Activated CD4-positive, alpha-beta memory T cell treated with anti-CD3 and anti-CD28 coated beads, Interleukin-2, amount 10 ng/mL, durations not matched to agents 7 days and 5 days (primary cell): ENCODE measurements around the gene MUC20. TPM values are rescaled to one million over a fixed set of nuclear protein-coding genes. Genes with fewer than 3 reads are reported as not detected.
"Not testable (repeated sequence)": the region's sequence is repeated elsewhere in the genome, so short reads cannot be mapped to it uniquely, and the experiment has no call there.

Source experiments
- CTCF ChIA-PET: fragments of 350-600 bp; sonication (Branson Sonifier 250); formaldehyde crosslinking; loops from one replicate; lab custom pipeline; 2021; ENCODE audit warnings: antibody characterized with exemption, inconsistent platforms; lab: Charles Lee
- POLR2A ChIA-PET: fragments of 350-600 bp; sonication (Branson Sonifier 250); formaldehyde crosslinking; loops from one replicate; lab custom pipeline; 2021; ENCODE audit warnings: antibody characterized with exemption; lab: Charles Lee
- DNase-seq: peaks from one replicate; pipeline ENCODE4 v3.0.0-alpha.2; 2020
- H3K27ac Mint-ChIP-seq: one replicate; pipeline ENCODE4 v1.8.0; 2021; ENCODE audit warnings: mild to moderate bottlenecking, mixed read lengths
- H3K27me3 Mint-ChIP-seq: one replicate; pipeline ENCODE4 v1.8.0; 2021; ENCODE audit warnings: mixed read lengths
- H3K36me3 Mint-ChIP-seq: one replicate; pipeline ENCODE4 v1.8.0; 2021; ENCODE audit warnings: low read depth, mixed read lengths
- H3K4me1 Mint-ChIP-seq: one replicate; pipeline ENCODE4 v1.8.0; 2021; ENCODE audit warnings: mixed read lengths
- H3K4me3 Mint-ChIP-seq: one replicate; pipeline ENCODE4 v1.8.0; 2021; ENCODE audit warnings: mild to moderate bottlenecking, mixed read lengths
- H3K9me3 Mint-ChIP-seq: one replicate; pipeline ENCODE4 v1.8.0; 2021; ENCODE audit warnings: mixed read lengths
- total RNA-seq, 2 experiments: library from RNA; stranded (reverse); gene quantifications; one replicate each; pipeline ENCODE4 v1.2.3, GENCODE V29; 2021

MUC20 gene
- total RNA-seq, 2 experiments from 2014 or later, result 1.2 to 2.8 TPM

- H3K27ac Mint-ChIP-seq, H3K36me3 Mint-ChIP-seq, POLR2A ChIA-PET, H3K27me3 Mint-ChIP-seq, DNase-seq, H3K4me3 Mint-ChIP-seq, H3K9me3 Mint-ChIP-seq, H3K4me1 Mint-ChIP-seq: not testable (repeated sequence)
- CTCF ChIA-PET, result interaction anchor here (0.7 to 1.8 kb wide), 3 partner anchors 131 to 1216 kb away, joined by 3 to 10 read pairs (median 3); no protein-coding TSS in a partner anchor
These were observed 1.1 kb upstream of the MUC20 start for GRCh38 chr3:195719514-195720254.

GRCh38 chr3:195722139-195722995 is 1.6 kb downstream of the MUC20 start:
- DNase-seq, H3K9me3 Mint-ChIP-seq, H3K27me3 Mint-ChIP-seq, H3K4me1 Mint-ChIP-seq, H3K4me3 Mint-ChIP-seq, POLR2A ChIA-PET, H3K36me3 Mint-ChIP-seq, CTCF ChIA-PET, H3K27ac Mint-ChIP-seq: not testable (repeated sequence)

GRCh38 chr3:195722996-195723345 is 2.2 kb downstream of the MUC20 start:
- H3K4me3 Mint-ChIP-seq, H3K4me1 Mint-ChIP-seq, H3K9me3 Mint-ChIP-seq, DNase-seq, POLR2A ChIA-PET, H3K27ac Mint-ChIP-seq, CTCF ChIA-PET, H3K27me3 Mint-ChIP-seq, H3K36me3 Mint-ChIP-seq: not testable (repeated sequence)

- H3K9me3 Mint-ChIP-seq, CTCF ChIA-PET, DNase-seq, H3K4me3 Mint-ChIP-seq, H3K27ac Mint-ChIP-seq, POLR2A ChIA-PET, H3K4me1 Mint-ChIP-seq, H3K36me3 Mint-ChIP-seq, H3K27me3 Mint-ChIP-seq: not testable (repeated sequence)
These were observed 3.6 kb downstream of the MUC20 start for GRCh38 chr3:195724363-195724762.

- H3K36me3 Mint-ChIP-seq, DNase-seq, POLR2A ChIA-PET, H3K4me3 Mint-ChIP-seq, CTCF ChIA-PET, H3K27ac Mint-ChIP-seq, H3K4me1 Mint-ChIP-seq, H3K9me3 Mint-ChIP-seq, H3K27me3 Mint-ChIP-seq: not testable (repeated sequence)
These were observed 5.3 kb downstream of the MUC20 start for GRCh38 chr3:195725916-195726740.

- CTCF ChIA-PET, result interaction anchor here (1.3 kb wide), 1 partner anchor 123 kb away, joined by 3 read pairs; no protein-coding TSS in a partner anchor
- Mint-ChIP-seq H3K4me1 (no peaks in the 10 kb centered on the region), H3K27me3 (no peaks in the 10 kb centered on the region), H3K36me3 (no peaks in the 10 kb centered on the region), H3K9me3 (no peaks in the 10 kb centered on the region), H3K27ac (no peak overlapping the region), H3K4me3 (no peak overlapping the region)
- DNase-seq, result no peak
- POLR2A ChIA-PET, result no interaction called here
These were observed 6.9 kb downstream of the MUC20 start for GRCh38 chr3:195727606-195728195.

- H3K27ac Mint-ChIP-seq, POLR2A ChIA-PET, H3K27me3 Mint-ChIP-seq, H3K4me3 Mint-ChIP-seq, DNase-seq, H3K9me3 Mint-ChIP-seq, H3K36me3 Mint-ChIP-seq, H3K4me1 Mint-ChIP-seq: not testable (repeated sequence)
- CTCF ChIA-PET, result interaction anchor here (1.3 kb wide), 1 partner anchor 122 kb away, joined by 3 read pairs; no protein-coding TSS in a partner anchor
These were observed 8.0 kb downstream of the MUC20 start for GRCh38 chr3:195728789-195729188.

GRCh38 chr3:195729476-195730251 is 8.9 kb downstream of the MUC20 start:
- POLR2A ChIA-PET, result no interaction called here

GRCh38 chr3:195731356-195731905 is 10.7 kb downstream of the MUC20 start:
- no peaks in the 10 kb centered on the region for H3K9me3 Mint-ChIP-seq
- H3K27ac Mint-ChIP-seq, result no peak overlapping the region
- no peaks in the 10 kb centered on the region for H3K36me3 Mint-ChIP-seq
- CTCF ChIA-PET, result no interaction called here
- no peak overlapping the region for H3K4me3 Mint-ChIP-seq
- no peaks in the 10 kb centered on the region for H3K27me3 Mint-ChIP-seq
- POLR2A ChIA-PET, result no interaction called here
- no peaks in the 10 kb centered on the region for H3K4me1 Mint-ChIP-seq
- no peak for DNase-seq

More at GRCh38 chr3:195729476-195730251, 8.9 kb downstream of the MUC20 start:
- H3K27ac Mint-ChIP-seq, result no peak overlapping the region
- DNase-seq, result no peak
- no peaks in the 10 kb centered on the region for H3K36me3 Mint-ChIP-seq
- no peak overlapping the region for H3K4me3 Mint-ChIP-seq
- H3K4me1 Mint-ChIP-seq, result no peaks in the 10 kb centered on the region
- no peaks in the 10 kb centered on the region for H3K27me3 Mint-ChIP-seq
- CTCF ChIA-PET, result interaction anchor here (0.7 kb wide), 1 partner anchor 338 kb away, joined by 4 read pairs; no protein-coding TSS in a partner anchor
- H3K9me3 Mint-ChIP-seq, result no peaks in the 10 kb centered on the region

- ChIA-PET CTCF (no interaction called here), POLR2A (no interaction called here)
- Mint-ChIP-seq H3K4me1 (no peaks in the 10 kb centered on the region), H3K9me3 (no peaks in the 10 kb centered on the region), H3K27me3 (no peaks in the 10 kb centered on the region), H3K36me3 (no peaks in the 10 kb centered on the region), H3K4me3 (no peak overlapping the region), H3K27ac (no peak overlapping the region)
- no peak for DNase-seq
These were observed 12.2 kb downstream of the MUC20 start for GRCh38 chr3:195732940-195733339.

GRCh38 chr3:195735036-195735695 is 14.4 kb downstream of the MUC20 start:
- CTCF ChIA-PET, result no interaction called here
- POLR2A ChIA-PET, result no interaction called here
- no peaks in the 10 kb centered on the region for H3K27me3 Mint-ChIP-seq
- H3K36me3 Mint-ChIP-seq, result no peaks in the 10 kb centered on the region
- no peak overlapping the region for H3K27ac Mint-ChIP-seq
- no peaks in the 10 kb centered on the region for H3K9me3 Mint-ChIP-seq
- no peak overlapping the region for H3K4me3 Mint-ChIP-seq
- DNase-seq, result no peak
- no peaks in the 10 kb centered on the region for H3K4me1 Mint-ChIP-seq
